Testis (tissue), 3 donors: ENCODE data around the gene SLC7A14. TPM values are rescaled to one million over a fixed set of nuclear protein-coding genes. Genes with fewer than 3 reads are reported as not detected.

Source experiments
- DNase-seq: peaks from one replicate; pipeline ENCODE4 v3.0.0-alpha.2; 2019
- H3K27ac ChIP-seq, 2 donors: fragments of 200-600 bp; sonication (generic); one replicate each; pipeline ENCODE4 v1.5.1; 2019
- H3K27me3 ChIP-seq: fragments of 200-600 bp; sonication (generic); one replicate; pipeline ENCODE4 v1.5.1; 2019
- H3K36me3 ChIP-seq: fragments of 200-600 bp; sonication (generic); one replicate; pipeline ENCODE4 v1.5.1; 2017; ENCODE audit warnings: low read depth; ENCODE audit errors: missing control alignments
- H3K4me1 ChIP-seq: fragments of 200-600 bp; sonication (generic); one replicate; pipeline ENCODE4 v1.5.1; 2019
- H3K4me3 ChIP-seq, 2 donors: fragments of 200-600 bp; sonication (generic); one replicate each; pipeline ENCODE4 v1.5.1; 2017 to 2019
- H3K9me3 ChIP-seq: fragments of 200-600 bp; sonication (generic); one replicate; pipeline ENCODE4 v1.5.1; 2017
- POLR2A ChIP-seq: fragments of 450-650 bp; IDR thresholded peaks from one replicate; pipeline ENCODE4 v1.6.1; 2017; ENCODE audit warnings: antibody characterized with exemption, mild to moderate bottlenecking, moderate library complexity
- WGBS, 2 donors: methylation state at CpG; one replicate each; pipeline ENCODE4 v1.1.5; 2018; 5-methylcytosine and 5-hydroxymethylcytosine counted together
- intact Hi-C: fragments of 100-400 bp; cut with DNase I; formaldehyde crosslinking; loops from one replicate; pipeline ENCODE4 v1.15.1; 2023; ENCODE audit warnings: low total_unique reads
- polyA plus RNA-seq: library from polyadenylated mRNA; stranded (reverse); fragments of 350-450 nt; fragmentation: Illumina TruSeq; extraction: RNeasy Lipid Tissue Mini Kit (QIAGEN cat#74804); gene quantifications from one replicate; pipeline ENCODE4 v1.2.3, GENCODE V29; 2014; ENCODE audit warnings: low read depth, low replicate concordance; ENCODE audit not compliant: insufficient read depth
- total RNA-seq, 2 donors: library from RNA; depleted of rRNA; stranded (reverse); fragments of >200 nt; gene quantifications; one replicate each; pipeline ENCODE4 v1.2.3, GENCODE V29; 2016
- TF ChIP-seq, protein P1 (sequence below), 3 experiments: fragments of 450-650 bp in 2 of 3; fragments of 200-600 bp in 1 of 3; sonication (generic) in 1 of 3; IDR thresholded peaks; one replicate each; pipeline ENCODE4 v1.5.1; 2016 to 2019; ENCODE audit warnings: antibody characterized with exemption in 3 of 3, mild to moderate bottlenecking in 2 of 3, moderate library complexity in 1 of 3

The SLC7A14 gene
- total and polyA plus RNA-seq, 3 donors from 2014 or later: 0.15 to 0.31 (median 0.24) TPM

DNA sequence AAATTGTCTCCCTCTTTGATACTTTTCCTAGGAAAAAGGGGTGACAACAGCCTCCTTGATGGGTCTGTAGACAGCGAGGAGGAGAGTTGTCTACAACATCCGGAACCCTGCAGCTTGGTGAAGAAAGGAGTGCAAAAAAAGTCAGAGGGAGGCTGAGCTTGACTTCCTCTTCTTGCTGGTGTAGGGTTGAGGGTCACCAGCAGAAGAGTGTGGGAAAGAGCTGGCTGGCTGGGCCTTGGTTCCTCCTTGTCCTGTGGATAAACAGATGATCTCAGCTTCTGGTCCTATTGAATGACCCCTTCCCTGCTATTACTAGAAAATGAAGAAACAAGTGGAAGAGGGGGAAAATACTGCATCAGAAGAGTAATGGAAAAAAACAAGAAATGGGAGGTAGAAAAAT lies 20.4 kb downstream of the SLC7A14 start:
- TF ChIP-seq POLR2A: no peak
- TF ChIP-seq, protein P1, sequence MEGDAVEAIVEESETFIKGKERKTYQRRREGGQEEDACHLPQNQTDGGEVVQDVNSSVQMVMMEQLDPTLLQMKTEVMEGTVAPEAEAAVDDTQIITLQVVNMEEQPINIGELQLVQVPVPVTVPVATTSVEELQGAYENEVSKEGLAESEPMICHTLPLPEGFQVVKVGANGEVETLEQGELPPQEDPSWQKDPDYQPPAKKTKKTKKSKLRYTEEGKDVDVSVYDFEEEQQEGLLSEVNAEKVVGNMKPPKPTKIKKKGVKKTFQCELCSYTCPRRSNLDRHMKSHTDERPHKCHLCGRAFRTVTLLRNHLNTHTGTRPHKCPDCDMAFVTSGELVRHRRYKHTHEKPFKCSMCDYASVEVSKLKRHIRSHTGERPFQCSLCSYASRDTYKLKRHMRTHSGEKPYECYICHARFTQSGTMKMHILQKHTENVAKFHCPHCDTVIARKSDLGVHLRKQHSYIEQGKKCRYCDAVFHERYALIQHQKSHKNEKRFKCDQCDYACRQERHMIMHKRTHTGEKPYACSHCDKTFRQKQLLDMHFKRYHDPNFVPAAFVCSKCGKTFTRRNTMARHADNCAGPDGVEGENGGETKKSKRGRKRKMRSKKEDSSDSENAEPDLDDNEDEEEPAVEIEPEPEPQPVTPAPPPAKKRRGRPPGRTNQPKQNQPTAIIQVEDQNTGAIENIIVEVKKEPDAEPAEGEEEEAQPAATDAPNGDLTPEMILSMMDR (IDR thresholded peaks at IDR 0.05): no peak
- intact Hi-C loops: no loop called here
- 96 to 100% methylated on average over 2 of the region's 2 CpGs for WGBS, 2 donors
- DNase-seq: no peak
- no peaks in the 10 kb centered on the region for H3K27me3 ChIP-seq
- no peaks in the 10 kb centered on the region for H3K36me3 ChIP-seq
- no peak overlapping the region for H3K4me3 ChIP-seq
- H3K27ac ChIP-seq: no peak overlapping the region
- no peaks in the 10 kb centered on the region for H3K9me3 ChIP-seq
- no peaks in the 10 kb centered on the region for H3K4me1 ChIP-seq

DNA sequence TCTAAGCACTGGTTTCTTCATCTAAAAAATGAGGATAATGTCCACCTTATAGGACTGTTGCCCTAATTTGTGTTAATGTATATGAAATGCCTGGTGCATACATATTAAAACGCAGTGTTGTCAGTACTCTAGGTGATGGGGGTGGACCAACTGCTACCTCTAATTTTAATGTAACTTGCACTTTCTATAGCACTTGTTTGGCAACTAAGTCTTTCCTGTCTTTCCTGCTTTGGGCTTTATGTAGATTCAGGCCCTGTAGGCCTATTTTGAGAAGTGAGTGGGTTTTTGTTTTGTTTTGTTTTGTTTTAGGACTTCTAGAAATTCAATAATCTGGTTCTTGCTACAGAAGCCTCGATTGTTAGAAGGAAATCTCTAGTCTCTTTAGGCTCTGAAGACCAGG lies 21.2 kb downstream of the SLC7A14 start:
- no peak overlapping the region for H3K27ac ChIP-seq
- H3K9me3 ChIP-seq: no peaks in the 10 kb centered on the region
- WGBS, 2 donors: 83% methylated on average over 2 of the region's 2 CpGs

DNA sequence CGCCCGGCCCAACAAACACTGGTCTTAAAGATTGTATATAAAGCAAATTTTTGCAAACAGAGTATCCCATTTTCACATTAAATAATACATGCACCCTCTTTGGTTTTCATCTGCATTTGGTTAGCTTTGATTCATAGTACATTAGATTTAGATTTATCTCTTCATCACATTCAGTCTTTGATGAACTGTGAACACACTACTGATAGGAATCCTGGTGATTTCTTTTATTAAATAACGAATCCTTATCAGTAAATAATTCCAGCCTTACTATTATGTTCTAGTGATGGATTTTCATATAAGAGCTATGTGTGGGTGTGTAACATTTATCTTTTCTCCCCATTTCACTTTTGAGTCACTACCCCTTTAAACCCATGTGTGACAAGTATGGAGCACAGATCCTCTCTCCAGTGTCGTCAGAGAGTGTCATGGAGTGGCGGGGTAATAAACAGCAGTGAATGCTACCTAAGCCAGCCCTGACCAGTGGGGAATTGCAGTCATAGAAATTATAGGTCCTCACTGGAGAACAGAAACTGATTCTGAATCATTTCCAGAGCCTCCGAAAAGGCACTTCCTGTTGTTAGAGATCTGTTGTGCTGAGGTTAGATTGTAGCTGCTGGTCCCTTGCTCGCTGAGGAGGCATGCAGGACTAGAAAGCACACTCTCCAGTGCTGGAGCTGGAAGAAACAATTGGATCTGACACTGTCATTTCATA lies 22.0 kb downstream of the SLC7A14 start:
- H3K4me1 ChIP-seq: no peaks in the 10 kb centered on the region
- intact Hi-C loops: no loop called here
- DNase-seq: no peak
- no peaks in the 10 kb centered on the region for H3K27me3 ChIP-seq
- H3K36me3 ChIP-seq: no peaks in the 10 kb centered on the region
- H3K9me3 ChIP-seq: no peaks in the 10 kb centered on the region
- WGBS, 2 donors: 44 to 54% methylated on average over 7 of the region's 7 CpGs
- H3K27ac ChIP-seq: no peak overlapping the region
- TF ChIP-seq POLR2A: no peak
- TF ChIP-seq, protein P1 (IDR thresholded peaks at IDR 0.05): no peak
- no peak overlapping the region for H3K4me3 ChIP-seq

More for the DNA sequence above, 21.2 kb downstream of the SLC7A14 start:
- Histone ChIP-seq H3K4me1 (no peaks in the 10 kb centered on the region), H3K4me3 (no peak overlapping the region), H3K36me3 (no peaks in the 10 kb centered on the region), H3K27me3 (no peaks in the 10 kb centered on the region)
- TF ChIP-seq POLR2A: no peak
- TF ChIP-seq, protein P1 (IDR thresholded peaks at IDR 0.05): no peak
- DNase-seq: no peak
- intact Hi-C loops: no loop called here

DNA sequence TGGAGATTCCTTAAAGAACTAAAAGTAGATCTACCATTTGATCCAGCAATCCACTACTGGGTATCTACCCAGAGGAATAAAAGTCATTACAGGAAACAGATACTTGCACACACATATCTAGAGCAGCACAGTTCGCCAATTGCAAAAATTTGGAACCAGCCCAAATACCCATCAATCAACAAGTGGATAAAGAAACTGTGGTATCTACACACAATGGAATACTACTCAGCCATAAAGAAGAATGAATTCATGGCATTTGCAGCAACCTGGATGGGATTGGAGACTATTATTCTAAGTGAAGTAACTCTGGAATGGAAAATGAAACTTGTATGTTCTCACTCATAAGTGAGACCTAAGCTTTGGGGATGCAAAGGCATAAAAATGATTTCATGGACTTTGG lies 23.8 kb downstream of the SLC7A14 start:
- H3K9me3 ChIP-seq: no peaks in the 10 kb centered on the region
- no peak overlapping the region for H3K4me3 ChIP-seq
- H3K27ac ChIP-seq: no peak overlapping the region
- TF ChIP-seq, protein P1 (IDR thresholded peaks at IDR 0.05): no peak
- TF ChIP-seq POLR2A: no peak
- DNase-seq: no peak
- 83 to 95% methylated on average over 1 of the region's 1 CpG for WGBS, 2 donors
- H3K4me1 ChIP-seq: no peaks in the 10 kb centered on the region
- intact Hi-C loops: no loop called here
- H3K36me3 ChIP-seq: no peaks in the 10 kb centered on the region
- H3K27me3 ChIP-seq: no peaks in the 10 kb centered on the region
